PC-3 (cell line): Measurements from ENCODE around the gene BDH1. TPM values are rescaled to one million over a fixed set of nuclear protein-coding genes. Genes with fewer than 3 reads are reported as not detected.

Experiments used
- ATAC-seq: fragments of 200-7000 bp; cut with Tn5 transposase; 2 replicates; pipeline ENCODE4 v1.9.1; 2020; ENCODE audit warnings: mild to moderate bottlenecking, moderate library complexity
- BruUV-seq: library from RNA; stranded (reverse); fragments of 400-500 nt; replicated peaks from 2 replicates; lab custom pipeline; 2021; lab: Mats Ljungman, UMichigan
- CTCF ChIA-PET: fragments of 300-600 bp; sonication (Branson Sonifier 250); formaldehyde crosslinking; loops from one replicate; lab custom pipeline; 2022; ENCODE audit warnings: antibody characterized with exemption; lab: Charles Lee
- POLR2A ChIA-PET: fragments of 300-600 bp; sonication (Branson Sonifier 250); formaldehyde crosslinking; loops from one replicate; lab custom pipeline; 2022; ENCODE audit warnings: antibody characterized with exemption; ENCODE audit not compliant: unreplicated experiment; lab: Charles Lee
- DNase-seq: peaks from one replicate; pipeline ENCODE4 v3.0.0-alpha.2; 2015
- H2AFZ ChIP-seq: fragments of 300-600 bp; sonication (generic); 2 replicates; pipeline ENCODE4 v1.6.0; 2016; ENCODE audit warnings: antibody characterized with exemption, low read length
- H3F3A ChIP-seq: fragments of 300-600 bp; sonication (generic); one replicate; pipeline ENCODE4 v1.6.0; 2017; ENCODE audit warnings: antibody characterized with exemption, low read length, control low read depth, mild to moderate bottlenecking; ENCODE audit not compliant: unreplicated experiment
- H3K27ac ChIP-seq: fragments of 300-600 bp; sonication (generic); 2 replicates; pipeline ENCODE4 v1.5.1; 2016; ENCODE audit warnings: mild to moderate bottlenecking, low read length
- H3K27me3 ChIP-seq: fragments of 300-600 bp; sonication (generic); 2 replicates; pipeline ENCODE4 v1.6.1; 2016; ENCODE audit warnings: low read length, mixed read lengths
- H3K36me3 ChIP-seq: fragments of 300-600 bp; sonication (generic); 2 replicates; pipeline ENCODE4 v1.6.1; 2016; ENCODE audit warnings: low read depth, mixed run types, low read length, mixed read lengths
- H3K4me1 ChIP-seq: fragments of 300-600 bp; sonication (generic); 2 replicates; pipeline ENCODE4 v1.5.1; 2016; ENCODE audit warnings: low read length; ENCODE audit not compliant: insufficient read depth
- H3K4me2 ChIP-seq: fragments of 300-600 bp; sonication (generic); 2 replicates; pipeline ENCODE4 v1.6.0; 2016; ENCODE audit warnings: low read length
- H3K4me3 ChIP-seq: fragments of 300-600 bp; sonication (generic); 2 replicates; pipeline ENCODE4 v1.5.1; 2016; ENCODE audit warnings: mild to moderate bottlenecking, low read length, mixed read lengths
- H3K79me2 ChIP-seq: fragments of 300-600 bp; sonication (generic); 2 replicates; pipeline ENCODE4 v1.6.1; 2017; ENCODE audit warnings: low read length, mixed read lengths
- H3K9ac ChIP-seq: fragments of 300-600 bp; sonication (generic); 2 replicates; pipeline ENCODE4 v1.6.0; 2016; ENCODE audit warnings: mild to moderate bottlenecking, low read length
- H3K9me2 ChIP-seq: fragments of 300-600 bp; sonication (generic); replicated peaks from 2 replicates; pipeline ENCODE4 v1.6.1; 2016; ENCODE audit warnings: mixed run types, low read length, mixed read lengths
- H3K9me3 ChIP-seq: fragments of 300-600 bp; sonication (generic); 2 replicates; pipeline ENCODE4 v1.6.1; 2016; ENCODE audit warnings: low read length, mixed read lengths
- H4K20me1 ChIP-seq: fragments of 300-600 bp; sonication (generic); 2 replicates; pipeline ENCODE4 v1.6.1; 2016; ENCODE audit warnings: low read length, mixed read lengths
- CTCF ChIP-seq: fragments of 300-600 bp; sonication (generic); conservative IDR thresholded peaks from 2 replicates; pipeline ENCODE4 v1.5.1; 2017; ENCODE audit warnings: antibody characterized with exemption, low read depth, mild to moderate bottlenecking, low read length
- EZH2 ChIP-seq: fragments of 300-600 bp; sonication (generic); IDR thresholded peaks from one replicate; pipeline ENCODE4 v1.6.1; 2017; ENCODE audit warnings: antibody characterized with exemption, mild to moderate bottlenecking, low read length; ENCODE audit not compliant: unreplicated experiment
- EZH2phosphoT487 ChIP-seq: fragments of 300-600 bp; sonication (generic); IDR thresholded peaks from 2 replicates; pipeline ENCODE4 v1.6.1; 2018; ENCODE audit warnings: mild to moderate bottlenecking, antibody characterized with exemption, low read length, borderline replicate concordance
- intact Hi-C: fragments of 100-400 bp; cut with micrococcal nuclease; formaldehyde crosslinking; loops from 2 replicates; pipeline ENCODE4 v1.9.0; 2023
- total RNA-seq: library from RNA; depleted of rRNA; stranded (reverse); fragments of >200 nt; gene quantifications from 2 replicates; pipeline ENCODE4 v1.2.3, GENCODE V29; 2014

Gene BDH1
- total RNA-seq, 1 experiment from 2014 or later = 10.6 TPM

- no peak for ATAC-seq
- peaks cover 29% of the 10 kb centered on the region for H3K4me1 ChIP-seq
- H3K36me3 ChIP-seq = no peaks in the 10 kb centered on the region
- H3K79me2 ChIP-seq = no peaks in the 10 kb centered on the region
- no peak overlapping the region for H3K4me2 ChIP-seq
- H3K9me2 ChIP-seq = no peaks in the 10 kb centered on the region
- no peaks in the 10 kb centered on the region for H3F3A ChIP-seq
- TF ChIP-seq EZH2 (no peak), EZH2phosphoT487 (no peak), CTCF (no peak)
- ChIA-PET POLR2A (no interaction called here), CTCF (no interaction called here)
- no peak overlapping the region for H2AFZ ChIP-seq
- H3K27ac ChIP-seq = no peak overlapping the region
- no TSS peak for BruUV-seq
- no peak overlapping the region for H3K4me3 ChIP-seq
- no peak for DNase-seq
- H4K20me1 ChIP-seq = no peaks in the 10 kb centered on the region
- intact Hi-C loops = no loop called here
- H3K9ac ChIP-seq = no peak overlapping the region
- no peaks in the 10 kb centered on the region for H3K9me3 ChIP-seq
- H3K27me3 ChIP-seq = no peaks in the 10 kb centered on the region
Measured at GRCh38 chr3:197507081-197507480, 48.7 kb downstream of the BDH1 start.

GRCh38 chr3:197505796-197506548, 49.8 kb downstream of the BDH1 start:
- POLR2A ChIA-PET = no interaction called here
- no TSS peak for BruUV-seq
- CTCF ChIA-PET = no interaction called here
- H3K36me3 ChIP-seq = no peaks in the 10 kb centered on the region
- no peak overlapping the region for H3K4me2 ChIP-seq
- no peak overlapping the region for H3K27ac ChIP-seq
- H3K27me3 ChIP-seq = no peaks in the 10 kb centered on the region
- H3K79me2 ChIP-seq = no peaks in the 10 kb centered on the region
- no peaks in the 10 kb centered on the region for H3F3A ChIP-seq
- no peak overlapping the region for H2AFZ ChIP-seq
- no peak overlapping the region for H3K9ac ChIP-seq
- no peaks in the 10 kb centered on the region for H3K9me2 ChIP-seq
- DNase-seq = no peak
- ATAC-seq = no peak
- H3K4me1 ChIP-seq = peaks cover 30% of the 10 kb centered on the region
- no peak overlapping the region for H3K4me3 ChIP-seq
- TF ChIP-seq EZH2phosphoT487 (no peak), CTCF (no peak), EZH2 (no peak)
- no peaks in the 10 kb centered on the region for H4K20me1 ChIP-seq
- intact Hi-C loops = no loop called here
- no peaks in the 10 kb centered on the region for H3K9me3 ChIP-seq

GRCh38 chr3:197504641-197505121, 51.1 kb downstream of the BDH1 start:
- POLR2A ChIA-PET = no interaction called here
- H3K4me2 ChIP-seq = no peak overlapping the region

More at GRCh38 chr3:197504641-197505121, 51.1 kb downstream of the BDH1 start:
- CTCF ChIA-PET = no interaction called here
- DNase-seq = no peak
- BruUV-seq = no TSS peak
- H4K20me1 ChIP-seq = no peaks in the 10 kb centered on the region
- no peak overlapping the region for H2AFZ ChIP-seq
- intact Hi-C loops = loop anchor here (5.0 kb wide), 2 partner anchors 37 to 132 kb away; no protein-coding TSS in a partner anchor
- H3K36me3 ChIP-seq = no peaks in the 10 kb centered on the region
- no peaks in the 10 kb centered on the region for H3K79me2 ChIP-seq
- H3K9me3 ChIP-seq = no peaks in the 10 kb centered on the region
- no peaks in the 10 kb centered on the region for H3K27me3 ChIP-seq
- TF ChIP-seq CTCF (no peak), EZH2 (no peak)
- H3K9me2 ChIP-seq = no peaks in the 10 kb centered on the region
- no peak overlapping the region for H3K9ac ChIP-seq
- no peak for ATAC-seq
- peaks cover 27% of the 10 kb centered on the region for H3K4me1 ChIP-seq
- no peak overlapping the region for H3K4me3 ChIP-seq
- no peaks in the 10 kb centered on the region for H3F3A ChIP-seq
- H3K27ac ChIP-seq = no peak overlapping the region
